Esophagus muscularis mucosa (tissue), 4 donors: ENCODE data around the gene C1orf21.

Source experiments
- CTCF ChIP-seq, 3 experiments: fragments of 200-600 bp in 2 of 3; fragments of 450-650 bp in 1 of 3; sonication (generic) in 2 of 3; IDR thresholded peaks; one replicate each; pipeline ENCODE4 v1.5.1; 2017 to 2019; ENCODE audit warnings: antibody characterized with exemption in 3 of 3, mild to moderate bottlenecking in 2 of 3, moderate library complexity in 1 of 3
- EP300 ChIP-seq: sonication (generic); formaldehyde crosslinking; IDR thresholded peaks from one replicate; pipeline ENCODE4 v1.6.1; 2017; ENCODE audit warnings: antibody characterized with exemption
- POLR2A ChIP-seq: fragments of 450-650 bp; IDR thresholded peaks from one replicate; pipeline ENCODE4 v1.6.1; 2017; ENCODE audit warnings: antibody characterized with exemption, moderate library complexity, mild to moderate bottlenecking, low read depth
- POLR2AphosphoS5 ChIP-seq, 2 donors: sonication (generic); formaldehyde crosslinking; IDR thresholded peaks; one replicate each; pipeline ENCODE4 v1.6.1; 2017; ENCODE audit warnings: antibody characterized with exemption in 2 of 2

GRCh38 chr1:184437291-184437690 is 50.5 kb downstream of the C1orf21 start:
- no peak for TF ChIP-seq CTCF (IDR thresholded peaks at IDR 0.05)
- no peak for TF ChIP-seq EP300
- no peak for TF ChIP-seq POLR2AphosphoS5 (IDR thresholded peaks at IDR 0.05)
- no peak for TF ChIP-seq POLR2A
